Measurements from ENCODE around the gene SEC16B. TPM values are rescaled to one million over a fixed set of nuclear protein-coding genes. Genes with fewer than 3 reads are reported as not detected.

Gene SEC16B
- total RNA-seq, 2 experiments from 2014 or later, result not detected

DNA sequence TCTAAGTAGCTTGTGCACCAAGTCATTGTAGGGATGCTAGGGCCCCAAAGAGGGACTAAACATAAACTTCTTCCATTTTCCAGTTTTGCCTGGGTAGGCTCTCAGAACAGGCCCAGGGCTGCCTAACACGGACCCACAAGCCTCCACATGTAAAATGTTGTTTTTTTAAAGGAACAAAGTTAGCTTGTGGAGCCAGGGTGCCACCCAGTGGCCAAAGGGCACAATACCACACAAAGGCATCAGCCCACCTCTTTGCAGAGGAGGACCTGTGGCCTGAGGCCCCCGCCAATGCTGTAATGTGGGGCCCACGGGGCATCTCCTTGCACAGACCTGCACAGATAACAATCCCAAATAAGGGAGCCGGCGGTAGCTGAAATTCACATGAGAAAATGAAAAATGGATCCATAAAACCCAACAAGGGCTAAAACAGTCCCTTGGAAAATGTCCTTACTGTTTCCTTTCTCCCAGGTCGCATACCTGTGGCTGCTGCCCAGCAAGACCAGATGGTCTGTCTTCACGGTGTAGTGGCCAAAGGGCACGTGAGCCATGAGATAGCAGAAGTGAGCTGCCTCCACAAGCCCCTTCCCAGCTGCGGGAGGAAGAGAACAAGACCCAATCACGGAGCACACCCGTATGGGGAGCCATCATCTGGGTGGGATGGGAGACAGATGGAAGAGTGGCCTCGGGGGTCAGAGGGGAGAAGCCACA, 23.8 kb downstream of the SEC16B start:
- ChIA-PET POLR2A (no interaction called here), CTCF (no interaction called here)

- ChIA-PET POLR2A (no interaction called here), CTCF (no interaction called here)
Observed at GRCh38 chr1:177944016-177944949, 25.6 kb downstream of the SEC16B start.

GRCh38 chr1:177941976-177942375, 27.9 kb downstream of the SEC16B start:
- CTCF ChIA-PET, result no interaction called here
- POLR2A ChIA-PET, result no interaction called here

DNA sequence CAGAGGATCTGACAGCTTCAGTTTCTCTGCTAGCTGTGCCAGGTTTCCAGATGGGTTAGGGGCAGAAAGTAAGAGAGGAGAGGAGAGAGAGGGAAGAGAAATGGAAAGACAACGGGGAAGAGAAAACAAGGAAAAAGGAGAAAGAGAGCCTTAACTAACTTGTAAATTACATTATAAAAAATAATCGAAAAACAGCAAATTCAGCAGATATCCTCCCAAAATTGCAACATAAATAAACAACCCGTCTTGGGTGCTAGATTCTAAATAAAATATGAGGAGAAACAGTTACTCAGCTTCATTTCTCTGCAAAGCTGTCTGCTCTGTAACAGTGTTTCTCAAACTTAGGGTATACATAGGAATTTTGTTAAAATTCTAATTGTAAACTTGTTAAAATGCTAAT, 29.2 kb downstream of the SEC16B start:
- CTCF ChIA-PET, result no interaction called here
- POLR2A ChIA-PET, result no interaction called here

GRCh38 chr1:177937931-177938330, 31.9 kb downstream of the SEC16B start:
- POLR2A ChIA-PET, result no interaction called here
- CTCF ChIA-PET, result no interaction called here

DNA sequence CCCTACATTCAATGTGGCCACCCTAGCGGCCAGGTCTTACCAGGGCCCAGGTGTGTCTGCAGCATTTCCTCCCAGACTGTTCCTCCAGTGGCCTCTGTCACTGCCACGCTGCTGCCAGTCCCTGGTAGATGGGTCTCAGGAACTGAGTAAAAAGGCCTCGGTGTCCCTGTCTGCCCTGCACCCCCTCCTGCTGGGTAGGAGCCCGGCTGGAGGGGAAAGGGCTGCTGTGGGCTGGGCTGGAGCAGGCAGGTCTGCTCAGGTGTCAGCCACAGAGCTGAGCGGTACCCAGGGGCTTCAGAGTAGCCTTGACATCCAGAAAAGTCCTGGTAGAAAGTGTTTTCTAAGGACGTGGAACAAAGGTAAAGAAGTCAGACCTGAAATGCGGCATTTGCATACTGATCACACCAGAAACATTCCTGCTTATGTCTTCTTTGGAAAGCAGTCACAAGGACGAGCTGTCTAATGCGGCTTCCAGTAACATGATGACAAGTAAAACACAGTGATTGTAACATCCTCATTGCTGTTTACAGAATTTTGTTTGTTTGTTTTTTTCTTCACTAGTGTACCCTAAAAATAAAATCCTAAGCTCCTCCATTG, 32.6 kb downstream of the SEC16B start:
- ChIA-PET POLR2A (no interaction called here), CTCF (no interaction called here)

- POLR2A ChIA-PET, result no interaction called here
- CTCF ChIA-PET, result no interaction called here
Observed at GRCh38 chr1:177935638-177936415, 34.0 kb downstream of the SEC16B start.

GRCh38 chr1:177934927-177935326, 34.9 kb downstream of the SEC16B start:
- CTCF ChIA-PET, result no interaction called here

GRCh38 chr1:177934461-177934860, 35.4 kb downstream of the SEC16B start:
- ChIA-PET POLR2A (no interaction called here), CTCF (no interaction called here)

More at GRCh38 chr1:177934927-177935326, 34.9 kb downstream of the SEC16B start:
- POLR2A ChIA-PET, result no interaction called here

GRCh38 chr1:177933881-177934280, 36.0 kb downstream of the SEC16B start:
- CTCF ChIA-PET, result no interaction called here
- POLR2A ChIA-PET, result no interaction called here

DNA sequence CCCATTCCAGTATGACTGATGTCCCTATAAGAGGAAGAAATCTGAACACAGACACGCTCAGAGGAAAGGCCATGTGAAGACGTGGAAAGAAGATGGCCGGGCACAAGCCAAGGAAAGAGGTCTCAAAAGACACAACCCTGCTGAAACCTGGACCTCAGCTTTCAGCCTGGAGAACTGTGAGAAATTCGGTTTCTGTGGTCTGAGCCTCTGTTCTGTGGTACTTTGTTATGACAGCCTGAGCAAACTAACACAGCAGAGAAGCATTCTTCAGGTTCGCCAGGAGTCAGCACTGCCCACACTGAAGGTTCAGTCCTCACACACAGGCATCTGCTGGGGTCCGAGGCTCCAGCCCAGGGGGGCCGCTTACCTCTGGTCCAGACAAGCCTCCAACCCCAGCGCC, 37.7 kb downstream of the SEC16B start:
- CTCF ChIA-PET, result no interaction called here
- POLR2A ChIA-PET, result no interaction called here

DNA sequence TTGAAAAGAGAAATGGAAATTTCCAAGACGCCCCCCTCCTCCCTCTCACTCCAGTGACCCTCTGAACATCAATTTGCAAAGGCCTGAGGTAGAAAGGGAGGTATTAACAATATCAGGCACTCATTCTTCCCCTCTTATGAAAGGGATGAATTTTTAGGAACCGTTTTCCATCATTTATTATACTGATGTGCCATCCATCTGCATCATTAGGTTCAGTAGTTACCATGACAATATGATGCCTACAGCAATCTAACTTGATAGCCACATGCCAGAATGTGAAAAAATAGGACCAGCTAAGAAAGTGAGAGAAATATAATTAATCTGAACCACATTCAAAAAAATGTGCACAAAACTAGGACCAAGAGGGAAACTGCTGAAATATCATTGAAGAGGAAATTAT, 40.9 kb downstream of the SEC16B start:
- POLR2A ChIA-PET, result no interaction called here
- CTCF ChIA-PET, result no interaction called here

DNA sequence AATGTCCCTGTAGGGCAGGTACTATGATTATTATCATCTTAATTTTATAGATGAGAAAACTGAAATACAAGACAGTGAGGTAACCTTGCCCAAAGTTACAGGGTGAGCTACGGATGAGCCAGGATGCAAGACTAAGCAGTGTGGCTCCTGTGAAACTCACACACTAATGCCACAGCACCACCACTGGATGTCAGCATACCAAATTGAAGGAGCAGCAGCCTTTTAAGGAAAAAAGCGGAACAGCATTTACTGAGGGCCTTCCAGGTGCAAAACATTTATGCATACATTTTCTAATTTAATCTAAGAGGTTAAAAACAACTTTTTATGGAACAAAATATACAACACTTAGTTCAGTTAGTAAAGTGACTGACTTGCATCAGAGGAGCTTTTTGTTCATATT, 41.7 kb downstream of the SEC16B start:
- ChIA-PET POLR2A (no interaction called here), CTCF (no interaction called here)

DNA sequence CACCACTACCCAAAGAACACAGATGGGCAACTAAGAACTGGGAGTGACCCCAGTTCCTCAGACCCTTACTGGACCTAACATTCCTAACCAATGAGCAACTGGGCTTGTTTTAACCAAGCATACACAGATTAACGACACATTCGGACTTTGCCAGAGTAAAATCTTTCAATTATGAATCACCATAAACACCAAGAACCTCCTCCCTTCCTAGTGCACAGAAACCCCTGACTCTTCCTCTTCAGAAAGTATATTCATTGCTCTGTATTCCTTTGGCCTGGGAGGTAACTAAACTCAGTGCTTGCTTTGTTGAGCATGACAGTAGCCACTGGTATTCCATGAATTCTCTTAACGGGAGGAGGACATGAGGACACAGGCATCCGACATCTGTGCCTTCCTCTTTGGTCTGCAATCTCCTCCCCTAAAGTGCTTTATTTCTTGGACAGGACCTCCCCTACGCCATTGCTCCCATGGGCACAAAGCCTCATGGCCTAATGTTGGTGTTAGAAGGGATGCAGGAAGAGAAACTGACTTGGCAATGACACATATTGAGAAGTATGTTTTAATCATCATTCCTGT, 42.7 kb downstream of the SEC16B start:
- POLR2A ChIA-PET, result no interaction called here
- CTCF ChIA-PET, result no interaction called here

DNA sequence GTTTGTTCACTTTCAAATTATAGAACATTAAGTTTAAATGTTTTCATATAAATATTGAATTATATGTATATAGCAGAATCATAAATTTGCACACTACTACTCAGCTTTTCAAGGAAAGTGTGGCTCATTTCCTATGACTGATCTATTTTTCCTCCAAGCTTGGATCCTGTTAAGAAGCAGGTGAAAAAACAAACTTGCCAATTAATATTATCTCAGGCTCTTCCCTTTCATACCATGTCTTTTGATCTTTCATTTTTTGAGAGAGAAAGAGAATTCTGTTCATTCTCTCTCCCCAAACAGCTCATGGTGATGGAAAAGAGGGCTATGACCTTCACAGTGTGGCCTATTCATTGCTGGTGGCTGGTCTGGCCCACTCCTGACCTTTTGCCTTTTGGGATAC, 43.7 kb downstream of the SEC16B start:
- ChIA-PET POLR2A (no interaction called here), CTCF (no interaction called here)

- POLR2A ChIA-PET, result no interaction called here
- CTCF ChIA-PET, result no interaction called here
Observed at GRCh38 chr1:177925006-177925405, 44.9 kb downstream of the SEC16B start.

DNA sequence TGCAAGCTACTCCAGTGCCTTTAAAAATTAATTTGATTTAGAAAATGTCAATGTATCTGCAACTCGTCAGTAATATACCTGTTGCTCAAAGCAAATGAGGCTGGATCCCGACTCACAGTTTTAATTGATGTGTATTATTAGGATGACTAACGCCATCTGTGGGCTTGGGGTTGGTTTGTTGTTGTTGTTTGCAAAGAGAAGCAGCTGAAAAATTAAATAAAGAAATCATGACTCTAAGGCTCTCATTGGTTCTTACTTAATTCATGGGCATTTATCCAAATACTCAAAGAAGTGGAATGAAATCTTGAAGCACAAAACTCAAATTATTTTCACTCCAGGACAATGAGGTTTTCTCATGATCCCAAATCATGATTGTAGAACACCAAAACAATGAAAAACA, 46.4 kb downstream of the SEC16B start:
- POLR2A ChIA-PET, result no interaction called here
- CTCF ChIA-PET, result no interaction called here

DNA sequence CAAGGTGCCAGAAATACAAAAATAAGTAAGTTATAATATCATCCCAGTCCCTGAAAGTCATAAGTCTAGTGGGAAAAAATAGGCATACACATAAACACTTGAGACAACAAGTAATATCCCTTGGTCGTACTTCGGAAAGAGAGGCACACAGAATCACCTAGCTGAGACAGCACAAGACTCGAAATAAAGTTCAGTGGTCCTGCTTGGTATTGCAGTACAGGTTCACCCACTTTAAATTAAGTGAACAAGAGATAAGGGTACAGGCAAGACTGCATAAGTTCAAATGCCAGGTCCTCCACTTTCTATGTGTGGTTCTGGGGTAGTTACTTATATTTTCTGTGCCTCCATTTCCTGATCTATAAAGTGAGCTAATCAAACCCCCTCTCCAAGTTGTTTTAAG, 47.6 kb downstream of the SEC16B start:
- ChIA-PET POLR2A (no interaction called here), CTCF (no interaction called here)

- ChIA-PET CTCF (no interaction called here), POLR2A (no interaction called here)
Observed at GRCh38 chr1:177921590-177921989, 48.3 kb downstream of the SEC16B start.

GRCh38 chr1:177920091-177920490, 49.8 kb downstream of the SEC16B start:
- POLR2A ChIA-PET, result no interaction called here
- CTCF ChIA-PET, result no interaction called here
